GM12878 (cell line): ENCODE data around the gene CALR.

ENCODE experiments used
- YY1 ChIP-seq: IDR thresholded peaks from 2 replicates; pipeline ENCODE4 v1.6.1; 2011; ENCODE audit warnings: low read depth, mild to moderate bottlenecking, low read length
- TF ChIP-seq, protein P1 (sequence below): fragments of 450-650 bp; IDR thresholded peaks from 2 replicates; pipeline ENCODE4 v1.6.1; 2017; ENCODE audit warnings: mild to moderate bottlenecking

DNA sequence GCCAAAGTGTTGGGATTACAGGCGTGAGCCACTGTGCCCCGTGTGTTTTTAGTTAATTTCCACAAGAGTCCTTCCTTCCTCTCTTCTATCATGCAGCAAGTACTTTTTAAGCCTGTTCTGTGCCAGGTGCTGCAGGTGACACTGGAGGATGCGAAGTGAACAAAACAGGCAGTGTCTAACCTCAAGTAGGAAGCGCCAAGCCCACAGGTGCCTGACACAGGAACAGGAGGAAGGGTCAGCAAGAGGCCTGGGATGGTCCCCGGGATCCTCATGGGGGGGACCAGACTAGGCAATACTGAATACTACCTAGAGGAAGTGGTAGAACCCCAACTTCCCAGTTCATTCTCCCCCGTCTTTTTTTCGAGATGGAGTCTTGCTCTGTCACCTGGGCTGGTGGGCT lies 1.8 kb upstream of the CALR start:
- TF ChIP-seq, protein P1, sequence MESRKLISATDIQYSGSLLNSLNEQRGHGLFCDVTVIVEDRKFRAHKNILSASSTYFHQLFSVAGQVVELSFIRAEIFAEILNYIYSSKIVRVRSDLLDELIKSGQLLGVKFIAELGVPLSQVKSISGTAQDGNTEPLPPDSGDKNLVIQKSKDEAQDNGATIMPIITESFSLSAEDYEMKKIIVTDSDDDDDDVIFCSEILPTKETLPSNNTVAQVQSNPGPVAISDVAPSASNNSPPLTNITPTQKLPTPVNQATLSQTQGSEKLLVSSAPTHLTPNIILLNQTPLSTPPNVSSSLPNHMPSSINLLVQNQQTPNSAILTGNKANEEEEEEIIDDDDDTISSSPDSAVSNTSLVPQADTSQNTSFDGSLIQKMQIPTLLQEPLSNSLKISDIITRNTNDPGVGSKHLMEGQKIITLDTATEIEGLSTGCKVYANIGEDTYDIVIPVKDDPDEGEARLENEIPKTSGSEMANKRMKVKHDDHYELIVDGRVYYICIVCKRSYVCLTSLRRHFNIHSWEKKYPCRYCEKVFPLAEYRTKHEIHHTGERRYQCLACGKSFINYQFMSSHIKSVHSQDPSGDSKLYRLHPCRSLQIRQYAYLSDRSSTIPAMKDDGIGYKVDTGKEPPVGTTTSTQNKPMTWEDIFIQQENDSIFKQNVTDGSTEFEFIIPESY, result no peak
- no peak for TF ChIP-seq YY1
